Measurements from ENCODE around the gene MGAT5B. TPM values are rescaled to one million over a fixed set of nuclear protein-coding genes. Genes with fewer than 3 reads are reported as not detected.

Gene MGAT5B
- total RNA-seq, 1 donor from 2014 or later: 6.3 TPM

DNA sequence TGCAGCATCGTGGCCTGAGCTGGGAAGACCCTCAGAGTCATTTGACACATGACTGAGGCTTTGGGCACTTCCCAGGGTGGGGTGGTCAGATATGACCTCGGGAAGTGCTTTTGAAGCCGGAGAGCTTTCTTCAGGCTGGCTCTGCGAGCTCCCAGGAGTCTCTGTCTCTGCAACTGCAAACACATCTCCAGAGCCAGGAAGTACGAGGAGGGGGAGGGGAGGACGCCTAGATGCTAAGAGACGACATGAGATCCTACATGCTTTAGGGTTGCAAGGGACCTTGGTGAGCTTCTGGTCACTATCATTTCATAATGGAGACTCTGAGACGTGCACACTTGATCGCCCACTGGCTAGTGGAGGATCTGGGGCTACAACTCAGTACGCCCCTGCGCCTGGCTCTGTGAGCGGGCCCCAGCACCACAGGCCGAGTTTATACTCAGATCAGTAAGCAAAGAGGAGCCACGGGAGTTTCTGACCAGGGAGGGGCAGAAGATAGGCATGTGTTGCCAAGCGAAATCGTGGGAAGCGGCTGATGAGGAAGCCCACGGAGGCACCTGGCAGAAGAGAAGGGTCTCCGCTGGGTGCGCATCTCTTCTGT is 527 bp upstream of the MGAT5B start:
- peaks cover 5% of the 10 kb centered on the region for H3K27me3 Mint-ChIP-seq (ENCODE audit: low read depth, unreplicated experiment)
- Histone ChIP-seq H3K4me1 (ENCODE audit: insufficient read depth, low read length) (peaks cover 33% of the 10 kb centered on the region), H3K4me2 (ENCODE audit: low read length) (peak overlapping the region; percentile 81), H3K9me3 (ENCODE audit: insufficient read depth, low read depth, low read length) (no peaks in the 10 kb centered on the region), H3K4me3 (ENCODE audit: insufficient read depth, low read depth, low read length) (peak overlapping the region; percentile 20), H3K79me2 (ENCODE audit: insufficient read depth, low read length) (no peaks in the 10 kb centered on the region), H2AFZ (ENCODE audit: low read depth, low read length) (peak overlapping the region; percentile 63), H3K27ac (ENCODE audit: low read depth, low read length) (peak overlapping the region; percentile 48), H3K36me3 (ENCODE audit: insufficient read depth, low read length) (no peaks in the 10 kb centered on the region), H3K27me3 (ENCODE audit: insufficient read depth, low read length) (no peaks in the 10 kb centered on the region), H3K9ac (ENCODE audit: low read length) (peak overlapping the region; percentile 60), H4K20me1 (ENCODE audit: insufficient read depth, low read length) (peaks cover 8% of the 10 kb centered on the region)
- peaks cover 28% of the 10 kb centered on the region for H3K4me1 Mint-ChIP-seq (ENCODE audit: low read depth, unreplicated experiment)
- H3K27ac Mint-ChIP-seq (ENCODE audit: unreplicated experiment): peak overlapping the region; percentile 96
- H3K36me3 Mint-ChIP-seq (ENCODE audit: low read depth, unreplicated experiment): no peaks in the 10 kb centered on the region
- H3K9me3 Mint-ChIP-seq (ENCODE audit: unreplicated experiment): no peaks in the 10 kb centered on the region
- H3K4me3 Mint-ChIP-seq (ENCODE audit: unreplicated experiment): peak overlapping the region; percentile 90
- TF ChIP-seq, protein P1, sequence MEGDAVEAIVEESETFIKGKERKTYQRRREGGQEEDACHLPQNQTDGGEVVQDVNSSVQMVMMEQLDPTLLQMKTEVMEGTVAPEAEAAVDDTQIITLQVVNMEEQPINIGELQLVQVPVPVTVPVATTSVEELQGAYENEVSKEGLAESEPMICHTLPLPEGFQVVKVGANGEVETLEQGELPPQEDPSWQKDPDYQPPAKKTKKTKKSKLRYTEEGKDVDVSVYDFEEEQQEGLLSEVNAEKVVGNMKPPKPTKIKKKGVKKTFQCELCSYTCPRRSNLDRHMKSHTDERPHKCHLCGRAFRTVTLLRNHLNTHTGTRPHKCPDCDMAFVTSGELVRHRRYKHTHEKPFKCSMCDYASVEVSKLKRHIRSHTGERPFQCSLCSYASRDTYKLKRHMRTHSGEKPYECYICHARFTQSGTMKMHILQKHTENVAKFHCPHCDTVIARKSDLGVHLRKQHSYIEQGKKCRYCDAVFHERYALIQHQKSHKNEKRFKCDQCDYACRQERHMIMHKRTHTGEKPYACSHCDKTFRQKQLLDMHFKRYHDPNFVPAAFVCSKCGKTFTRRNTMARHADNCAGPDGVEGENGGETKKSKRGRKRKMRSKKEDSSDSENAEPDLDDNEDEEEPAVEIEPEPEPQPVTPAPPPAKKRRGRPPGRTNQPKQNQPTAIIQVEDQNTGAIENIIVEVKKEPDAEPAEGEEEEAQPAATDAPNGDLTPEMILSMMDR (IDR thresholded peaks at IDR 0.05; ENCODE audit: insufficient read depth, low read depth, low read length): no peak
- TF ChIP-seq EZH2 (IDR thresholded peaks at IDR 0.05; ENCODE audit: insufficient read depth, low read length): no peak
- FAIRE-seq (no peak), DNase-seq (ENCODE audit: low read depth) (peak; percentile 35)

DNA sequence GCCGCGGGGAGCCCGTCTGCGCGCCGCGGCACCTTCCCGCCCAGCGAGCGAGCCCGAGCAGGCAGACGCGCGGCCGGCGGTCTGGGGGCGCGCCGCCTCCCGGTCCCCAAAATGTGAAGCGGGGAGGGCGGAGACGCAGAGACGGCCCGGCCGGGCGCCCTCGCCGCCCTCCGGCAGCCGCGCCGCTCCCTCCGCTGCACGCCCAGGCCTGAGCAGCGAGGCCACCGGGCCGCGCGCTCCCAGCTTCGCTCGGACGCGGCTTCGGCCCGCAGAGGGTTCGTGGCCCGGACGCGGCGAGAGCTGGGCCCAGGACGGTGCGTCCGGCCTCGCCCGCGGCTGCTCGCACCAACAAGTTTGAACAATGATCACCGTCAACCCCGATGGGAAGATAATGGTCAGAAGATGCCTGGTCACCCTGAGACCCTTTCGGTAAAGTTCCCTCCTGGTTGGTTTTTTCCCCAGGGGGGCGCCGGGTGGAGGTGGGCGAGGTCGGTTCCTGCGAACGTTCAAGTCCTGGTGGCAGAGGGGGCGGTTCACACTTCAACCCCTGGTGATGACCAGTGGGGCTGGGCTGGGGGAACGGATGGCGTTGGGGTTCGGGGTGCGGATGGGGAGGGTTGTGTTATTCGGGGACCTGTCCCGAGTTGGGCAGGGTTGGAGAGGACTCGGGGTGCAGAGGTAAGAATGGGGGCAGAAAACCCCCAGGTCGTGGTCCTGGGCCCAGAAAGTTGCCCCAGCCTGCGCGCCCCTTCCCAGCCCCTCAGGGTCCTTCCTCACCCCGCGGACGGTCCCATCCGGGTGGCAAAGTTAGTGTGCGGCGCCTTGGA is 678 bp downstream of the MGAT5B start:
- H3K36me3 Mint-ChIP-seq (ENCODE audit: low read depth, unreplicated experiment): no peaks in the 10 kb centered on the region
- DNase-seq (ENCODE audit: low read depth) (peak; percentile 4), FAIRE-seq (no peak)
- TF ChIP-seq, protein P1 (IDR thresholded peaks at IDR 0.05; ENCODE audit: insufficient read depth, low read depth, low read length): no peak
- peak; percentile 26 for TF ChIP-seq EZH2 (IDR thresholded peaks at IDR 0.05; ENCODE audit: insufficient read depth, low read length)
- peaks cover 2% of the 10 kb centered on the region for H3K27me3 Mint-ChIP-seq (ENCODE audit: low read depth, unreplicated experiment)
- H3K4me3 Mint-ChIP-seq (ENCODE audit: unreplicated experiment): peak overlapping the region; percentile 80
- H3K4me2 ChIP-seq (ENCODE audit: low read length): peak overlapping the region; percentile 81
- H3K27me3 ChIP-seq (ENCODE audit: insufficient read depth, low read length): no peaks in the 10 kb centered on the region
- no peaks in the 10 kb centered on the region for H3K79me2 ChIP-seq (ENCODE audit: insufficient read depth, low read length)
- H3K27ac ChIP-seq (ENCODE audit: low read depth, low read length): no peak overlapping the region
- H4K20me1 ChIP-seq (ENCODE audit: insufficient read depth, low read length): peaks cover 9% of the 10 kb centered on the region
- H3K9ac ChIP-seq (ENCODE audit: low read length): peak overlapping the region; percentile 60
- H3K36me3 ChIP-seq (ENCODE audit: insufficient read depth, low read length): no peaks in the 10 kb centered on the region
- no peak overlapping the region for H3K27ac Mint-ChIP-seq (ENCODE audit: unreplicated experiment)
- H3K4me3 ChIP-seq (ENCODE audit: insufficient read depth, low read depth, low read length): peak overlapping the region; percentile 49
- peak overlapping the region; percentile 54 for H2AFZ ChIP-seq (ENCODE audit: low read depth, low read length)
- H3K4me1 ChIP-seq (ENCODE audit: insufficient read depth, low read length): peaks cover 45% of the 10 kb centered on the region
- peaks cover 39% of the 10 kb centered on the region for H3K4me1 Mint-ChIP-seq (ENCODE audit: low read depth, unreplicated experiment)
- H3K9me3 Mint-ChIP-seq (ENCODE audit: unreplicated experiment): no peaks in the 10 kb centered on the region
- no peaks in the 10 kb centered on the region for H3K9me3 ChIP-seq (ENCODE audit: insufficient read depth, low read depth, low read length)

Measured in astrocyte (in vitro differentiated cells and primary cell).